ENCODE measurements around the gene ZNF175. TPM values are rescaled to one million over a fixed set of nuclear protein-coding genes. Genes with fewer than 3 reads are reported as not detected.
"Not testable (repeated sequence)": the region's sequence is repeated elsewhere in the genome, so short reads cannot be mapped to it uniquely, and the experiment has no call there.

The ZNF175 gene
- total and polyA plus RNA-seq, 5 donors from 2014 or later = 0.88 to 5.2 (median 2.7) TPM

- Mint-ChIP-seq H3K27me3 (no peaks in the 10 kb centered on the region), H3K4me1 (no peaks in the 10 kb centered on the region), H3K27ac (no peak overlapping the region), H3K36me3 (no peaks in the 10 kb centered on the region), H3K4me3 (no peak overlapping the region), H3K9me3 (peaks cover 0 to 4% (median 0%) of the 10 kb centered on the region in 7 donors)
- DNase-seq (no peak), ATAC-seq (ENCODE audit: low read depth in 2 of 2) (no peak)
- Histone ChIP-seq H3K4me3 (ENCODE audit: low read depth, low read length) (no peak overlapping the region), H3K9me3 (ENCODE audit: control insufficient read depth in 2 of 2, low read length in 2 of 2) (peaks cover 0 to 3% of the 10 kb centered on the region in 2 experiments), H3K27ac (ENCODE audit: insufficient read depth, low read length, poor library complexity, severe bottlenecking) (no peak overlapping the region), H3K27me3 (ENCODE audit: control insufficient read depth, insufficient read depth, low read length) (no peaks in the 10 kb centered on the region), H3K36me3 (ENCODE audit: control insufficient read depth, insufficient read depth, low read length) (no peaks in the 10 kb centered on the region), H3K4me1 (ENCODE audit: control insufficient read depth, insufficient read depth, low read length, poor library complexity, severe bottlenecking) (no peaks in the 10 kb centered on the region)
Measured at GRCh38 chr19:51626675-51627074, 55.6 kb downstream of the ZNF175 start.

GRCh38 chr19:51627491-51628138 is 56.5 kb downstream of the ZNF175 start:
- H3K4me1 Mint-ChIP-seq = no peaks in the 10 kb centered on the region
- no peaks in the 10 kb centered on the region for H3K27me3 ChIP-seq (ENCODE audit: control insufficient read depth, insufficient read depth, low read length)
- H3K4me3 ChIP-seq (ENCODE audit: low read depth, low read length) = no peak overlapping the region
- no peaks in the 10 kb centered on the region for H3K36me3 ChIP-seq (ENCODE audit: control insufficient read depth, insufficient read depth, low read length)
- no peak overlapping the region for H3K27ac Mint-ChIP-seq
- no peak overlapping the region for H3K4me3 Mint-ChIP-seq
- no peak overlapping the region for H3K27ac ChIP-seq (ENCODE audit: insufficient read depth, low read length, poor library complexity, severe bottlenecking)
- H3K4me1 ChIP-seq (ENCODE audit: control insufficient read depth, insufficient read depth, low read length, poor library complexity, severe bottlenecking) = no peaks in the 10 kb centered on the region
- no peak for ATAC-seq (ENCODE audit: low read depth in 2 of 2)
- H3K27me3 Mint-ChIP-seq = no peaks in the 10 kb centered on the region
- H3K9me3 Mint-ChIP-seq = peaks cover 0 to 3% (median 0%) of the 10 kb centered on the region in 7 donors
- DNase-seq = no peak
- H3K36me3 Mint-ChIP-seq = no peaks in the 10 kb centered on the region
- peaks cover 0 to 3% of the 10 kb centered on the region in 2 experiments for H3K9me3 ChIP-seq (ENCODE audit: control insufficient read depth in 2 of 2, low read length in 2 of 2)

- no peaks in the 10 kb centered on the region for H3K27me3 Mint-ChIP-seq
- Histone ChIP-seq H3K4me3 (ENCODE audit: low read depth, low read length) (no peak overlapping the region), H3K27ac (ENCODE audit: insufficient read depth, low read length, poor library complexity, severe bottlenecking) (no peak overlapping the region)
Measured at GRCh38 chr19:51628153-51628939, 57.3 kb downstream of the ZNF175 start.

GRCh38 chr19:51630315-51630714 is 59.2 kb downstream of the ZNF175 start, which contains the start of gene SIGLEC5:
Gene SIGLEC5, minus strand, starts transcription at chr19:51630401. Its CDS starts 66 bp downstream, at chr19:51630335.
- H3K9me3 Mint-ChIP-seq; H3K4me3 Mint-ChIP-seq; ATAC-seq (ENCODE audit: low read depth in 2 of 2); H3K36me3 Mint-ChIP-seq; H3K9me3 ChIP-seq (ENCODE audit: control insufficient read depth in 2 of 2, low read length in 2 of 2); H3K4me1 Mint-ChIP-seq; H3K27me3 ChIP-seq (ENCODE audit: control insufficient read depth, insufficient read depth, low read length); H3K36me3 ChIP-seq (ENCODE audit: control insufficient read depth, insufficient read depth, low read length); H3K27me3 Mint-ChIP-seq; H3K4me3 ChIP-seq (ENCODE audit: low read depth, low read length); DNase-seq; H3K4me1 ChIP-seq (ENCODE audit: control insufficient read depth, insufficient read depth, low read length, poor library complexity, severe bottlenecking); H3K27ac ChIP-seq (ENCODE audit: insufficient read depth, low read length, poor library complexity, severe bottlenecking): not testable (repeated sequence)
- H3K27ac Mint-ChIP-seq = peak within 1 kb of the TSS in 1 of 3 donors; percentile 90

More at GRCh38 chr19:51628153-51628939, 57.3 kb downstream of the ZNF175 start:
- H3K4me1 ChIP-seq (ENCODE audit: control insufficient read depth, insufficient read depth, low read length, poor library complexity, severe bottlenecking) = no peaks in the 10 kb centered on the region
- Mint-ChIP-seq H3K4me3 (no peak overlapping the region), H3K9me3 (no peaks in the 10 kb centered on the region), H3K36me3 (no peaks in the 10 kb centered on the region), H3K27ac (no peak overlapping the region), H3K4me1 (no peaks in the 10 kb centered on the region)
- no peak for ATAC-seq (ENCODE audit: low read depth in 2 of 2)
- H3K36me3 ChIP-seq (ENCODE audit: control insufficient read depth, insufficient read depth, low read length) = no peaks in the 10 kb centered on the region
- H3K9me3 ChIP-seq (ENCODE audit: control insufficient read depth in 2 of 2, low read length in 2 of 2) = no peaks in the 10 kb centered on the region
- no peaks in the 10 kb centered on the region for H3K27me3 ChIP-seq (ENCODE audit: control insufficient read depth, insufficient read depth, low read length)
- no peak for DNase-seq

GRCh38 chr19:51632126-51632525 is 61.0 kb downstream of the ZNF175 start:
- H3K27ac Mint-ChIP-seq = no peak overlapping the region
- no peaks in the 10 kb centered on the region for H3K27me3 ChIP-seq (ENCODE audit: control insufficient read depth, insufficient read depth, low read length)
- no peaks in the 10 kb centered on the region for H3K36me3 Mint-ChIP-seq
- H3K4me1 ChIP-seq (ENCODE audit: control insufficient read depth, insufficient read depth, low read length, poor library complexity, severe bottlenecking) = no peaks in the 10 kb centered on the region
- H3K27ac ChIP-seq (ENCODE audit: insufficient read depth, low read length, poor library complexity, severe bottlenecking) = no peak overlapping the region
- no peaks in the 10 kb centered on the region for H3K4me1 Mint-ChIP-seq
- no peak for ATAC-seq (ENCODE audit: low read depth in 2 of 2)
- no peaks in the 10 kb centered on the region for H3K36me3 ChIP-seq (ENCODE audit: control insufficient read depth, insufficient read depth, low read length)
- H3K4me3 ChIP-seq (ENCODE audit: low read depth, low read length) = no peak overlapping the region
- H3K27me3 Mint-ChIP-seq = no peaks in the 10 kb centered on the region
- H3K9me3 Mint-ChIP-seq = peaks cover 0 to 5% (median 0%) of the 10 kb centered on the region in 7 donors
- no peaks in the 10 kb centered on the region for H3K9me3 ChIP-seq (ENCODE audit: control insufficient read depth in 2 of 2, low read length in 2 of 2)
- no peak overlapping the region for H3K4me3 Mint-ChIP-seq
- DNase-seq = no peak

- Histone ChIP-seq H3K27me3 (ENCODE audit: control insufficient read depth, insufficient read depth, low read length) (peaks cover 7% of the 10 kb centered on the region), H3K9me3 (ENCODE audit: control insufficient read depth in 2 of 2, low read length in 2 of 2) (no peaks in the 10 kb centered on the region), H3K4me1 (ENCODE audit: control insufficient read depth, insufficient read depth, low read length, poor library complexity, severe bottlenecking) (no peaks in the 10 kb centered on the region), H3K36me3 (ENCODE audit: control insufficient read depth, insufficient read depth, low read length) (no peaks in the 10 kb centered on the region), H3K4me3 (ENCODE audit: low read depth, low read length) (no peak overlapping the region), H3K27ac (ENCODE audit: insufficient read depth, low read length, poor library complexity, severe bottlenecking) (no peak overlapping the region)
- H3K36me3 Mint-ChIP-seq = no peaks in the 10 kb centered on the region
- peaks cover 0 to 12% (median 0%) of the 10 kb centered on the region in 7 donors for H3K9me3 Mint-ChIP-seq
- no peaks in the 10 kb centered on the region for H3K4me1 Mint-ChIP-seq
- DNase-seq = peak in 1 of 3 donors; percentile 33
- H3K27ac Mint-ChIP-seq = no peak overlapping the region
- H3K4me3 Mint-ChIP-seq = no peak overlapping the region
- H3K27me3 Mint-ChIP-seq = peaks cover 19% of the 10 kb centered on the region
- ATAC-seq (ENCODE audit: low read depth in 2 of 2) = no peak
Measured at GRCh38 chr19:51637362-51637978, 66.4 kb downstream of the ZNF175 start.

GRCh38 chr19:51639916-51640315 is 68.8 kb downstream of the ZNF175 start:
- no peak overlapping the region for H3K27ac Mint-ChIP-seq

More at GRCh38 chr19:51639916-51640315, 68.8 kb downstream of the ZNF175 start:
- Histone ChIP-seq H3K27ac (ENCODE audit: insufficient read depth, low read length, poor library complexity, severe bottlenecking) (no peak overlapping the region), H3K36me3 (ENCODE audit: control insufficient read depth, insufficient read depth, low read length) (no peaks in the 10 kb centered on the region), H3K27me3 (ENCODE audit: control insufficient read depth, insufficient read depth, low read length) (peaks cover 7% of the 10 kb centered on the region), H3K4me3 (ENCODE audit: low read depth, low read length) (no peak overlapping the region), H3K9me3 (ENCODE audit: control insufficient read depth in 2 of 2, low read length in 2 of 2) (no peaks in the 10 kb centered on the region), H3K4me1 (ENCODE audit: control insufficient read depth, insufficient read depth, low read length, poor library complexity, severe bottlenecking) (no peaks in the 10 kb centered on the region)
- Mint-ChIP-seq H3K36me3 (no peaks in the 10 kb centered on the region), H3K4me3 (no peak overlapping the region), H3K4me1 (no peaks in the 10 kb centered on the region), H3K27me3 (peaks cover 23% of the 10 kb centered on the region), H3K9me3 (peaks cover 0 to 12% (median 1%) of the 10 kb centered on the region in 7 donors)
- DNase-seq = no peak
- ATAC-seq (ENCODE audit: low read depth in 2 of 2) = no peak

Data from CD4-positive, CD25-positive, alpha-beta regulatory T cell (primary cell).